Thyroid gland (tissue), 4 donors: ENCODE measurements around the gene RGS1.

Experiments
- POLR2A ChIP-seq, 2 donors: fragments of 450-650 bp; IDR thresholded peaks; one replicate each; pipeline ENCODE4 v1.6.1; 2017; ENCODE audit warnings: antibody characterized with exemption in 2 of 2, mild to moderate bottlenecking in 2 of 2, moderate library complexity in 1 of 2
- TF ChIP-seq, protein P1 (sequence below), 6 experiments: fragments of 200-600 bp in 3 of 6; fragments of 450-650 bp in 3 of 6; sonication (generic) in 3 of 6; IDR thresholded peaks; one replicate each; pipeline ENCODE4 v1.5.1; 2016 to 2019; ENCODE audit warnings: antibody characterized with exemption in 6 of 6, mild to moderate bottlenecking in 2 of 6, inconsistent platforms in 1 of 6, moderate library complexity in 1 of 6

DNA sequence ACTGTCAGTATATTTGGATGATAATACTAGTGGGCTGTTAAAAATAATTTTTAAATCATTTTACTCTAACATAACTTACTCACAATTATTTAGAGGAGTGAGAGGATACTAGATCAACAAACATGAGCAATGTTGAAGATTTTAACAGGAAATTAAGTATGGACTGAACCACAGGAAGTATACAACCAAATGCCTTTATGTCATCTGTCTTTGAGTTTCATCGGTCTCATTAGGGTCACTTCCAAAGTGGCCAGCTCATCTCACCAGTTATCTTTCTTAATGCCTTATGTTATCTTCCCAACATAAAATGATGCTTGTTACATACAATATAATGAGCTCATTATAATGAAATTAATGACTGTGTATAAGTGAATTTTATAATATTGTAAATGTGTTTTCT, 1.5 kb upstream of the RGS1 start:
- TF ChIP-seq, protein P1, sequence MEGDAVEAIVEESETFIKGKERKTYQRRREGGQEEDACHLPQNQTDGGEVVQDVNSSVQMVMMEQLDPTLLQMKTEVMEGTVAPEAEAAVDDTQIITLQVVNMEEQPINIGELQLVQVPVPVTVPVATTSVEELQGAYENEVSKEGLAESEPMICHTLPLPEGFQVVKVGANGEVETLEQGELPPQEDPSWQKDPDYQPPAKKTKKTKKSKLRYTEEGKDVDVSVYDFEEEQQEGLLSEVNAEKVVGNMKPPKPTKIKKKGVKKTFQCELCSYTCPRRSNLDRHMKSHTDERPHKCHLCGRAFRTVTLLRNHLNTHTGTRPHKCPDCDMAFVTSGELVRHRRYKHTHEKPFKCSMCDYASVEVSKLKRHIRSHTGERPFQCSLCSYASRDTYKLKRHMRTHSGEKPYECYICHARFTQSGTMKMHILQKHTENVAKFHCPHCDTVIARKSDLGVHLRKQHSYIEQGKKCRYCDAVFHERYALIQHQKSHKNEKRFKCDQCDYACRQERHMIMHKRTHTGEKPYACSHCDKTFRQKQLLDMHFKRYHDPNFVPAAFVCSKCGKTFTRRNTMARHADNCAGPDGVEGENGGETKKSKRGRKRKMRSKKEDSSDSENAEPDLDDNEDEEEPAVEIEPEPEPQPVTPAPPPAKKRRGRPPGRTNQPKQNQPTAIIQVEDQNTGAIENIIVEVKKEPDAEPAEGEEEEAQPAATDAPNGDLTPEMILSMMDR (IDR thresholded peaks at IDR 0.05), result no peak
- no peak for TF ChIP-seq POLR2A (IDR thresholded peaks at IDR 0.05)
